GM18951 (cell line): ENCODE measurements around the gene JDP2.

Experiments used
- POLR2A ChIP-seq: IDR thresholded peaks from 4 replicates; pipeline ENCODE4 v1.6.1; 2011; ENCODE audit warnings: mild to moderate bottlenecking; ENCODE audit not compliant: insufficient read length, insufficient read depth; ENCODE audit errors: extremely low read depth
- in situ Hi-C: fragments of 300-500 bp; cut with MboI; formaldehyde crosslinking; loops from one replicate; pipeline ENCODE4 v1.12.0; 2022; ENCODE audit warnings: low sequenced_read_pairs, mixed read lengths, inconsistent platforms; ENCODE audit not compliant: unreplicated experiment

Gene JDP2

DNA sequence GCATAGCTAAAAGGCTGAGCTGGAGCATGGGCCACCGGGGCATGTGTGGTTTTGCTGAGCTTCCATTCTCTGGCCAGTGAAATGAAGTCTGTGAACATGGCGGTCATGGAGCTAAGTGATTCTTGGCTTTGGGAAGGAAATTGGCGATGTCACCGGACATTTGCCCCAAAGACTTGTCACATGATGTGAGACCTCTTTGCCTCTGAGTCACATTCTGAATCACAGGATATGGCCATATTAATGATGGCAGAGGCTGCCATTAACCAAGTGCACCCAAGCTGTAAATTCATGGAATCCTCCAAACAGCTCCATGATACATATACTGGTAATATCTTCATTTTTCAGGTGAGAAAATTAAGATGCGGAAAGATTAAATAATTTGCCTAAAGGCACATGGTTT lies 67.1 kb downstream of the JDP2 start:
- TF ChIP-seq POLR2A, result no peak
- in situ Hi-C loops, result loop anchor here (25.0 kb wide), 1 partner anchor 358 kb away; the partner anchor contains the start of gene NEK9

DNA sequence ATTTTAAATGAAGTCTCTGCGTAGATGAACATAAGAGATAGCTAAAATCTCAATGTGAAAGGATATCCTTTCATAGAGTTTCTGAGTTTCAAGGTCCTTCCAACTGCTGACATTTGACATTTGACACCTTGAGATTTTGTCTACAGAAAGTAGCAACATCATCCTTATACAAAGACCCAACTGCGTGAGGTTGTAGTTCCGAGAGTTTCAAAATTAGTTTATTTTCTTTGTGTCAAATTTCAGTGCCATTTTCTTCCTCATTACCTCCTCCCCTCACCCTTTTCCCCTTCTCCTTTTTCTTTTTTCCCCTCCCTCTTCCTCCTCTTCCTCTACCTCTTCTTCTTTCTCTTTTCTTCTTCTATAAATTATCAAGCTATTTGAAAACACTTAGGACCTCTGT lies 67.6 kb downstream of the JDP2 start:
- no peak for TF ChIP-seq POLR2A
- in situ Hi-C loops, result loop anchor here (25.0 kb wide), 1 partner anchor 358 kb away; the partner anchor contains the start of gene NEK9

DNA sequence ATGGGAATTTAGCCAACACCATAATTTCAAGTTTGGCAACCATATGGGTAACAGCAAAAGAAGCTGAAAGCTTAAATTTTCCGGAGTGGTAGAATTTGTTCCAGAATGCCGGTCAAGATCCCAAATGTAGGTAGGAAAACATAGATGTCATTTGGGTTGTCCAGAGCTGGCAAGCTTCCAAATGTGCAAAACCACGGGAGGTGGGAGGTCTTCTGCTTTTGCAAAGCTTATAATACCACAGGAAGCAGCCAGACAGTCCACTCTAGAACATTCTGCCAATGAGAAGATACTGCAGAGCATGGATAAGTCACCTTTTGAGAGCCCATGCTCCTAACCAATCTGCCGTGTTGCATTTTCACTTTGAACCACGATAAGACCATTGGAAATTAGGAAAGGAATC lies 68.1 kb downstream of the JDP2 start:
- TF ChIP-seq POLR2A, result no peak
- in situ Hi-C loops, result loop anchor here (25.0 kb wide), 1 partner anchor 359 kb away; the partner anchor contains the start of gene NEK9

GRCh38 chr14:75496755-75497154 lies 68.9 kb downstream of the JDP2 start:
- in situ Hi-C loops, result loop anchor here (25.0 kb wide), 1 partner anchor 359 kb away; the partner anchor contains the start of gene NEK9
- TF ChIP-seq POLR2A, result no peak

GRCh38 chr14:75497191-75497590 lies 69.4 kb downstream of the JDP2 start:
- in situ Hi-C loops, result loop anchor here (25.0 kb wide), 1 partner anchor 360 kb away; the partner anchor contains the start of gene NEK9
- TF ChIP-seq POLR2A, result no peak

- no peak for TF ChIP-seq POLR2A
- in situ Hi-C loops, result loop anchor here (25.0 kb wide), 1 partner anchor 360 kb away; the partner anchor contains the start of gene NEK9
Observed at GRCh38 chr14:75497701-75498100, 69.9 kb downstream of the JDP2 start.

DNA sequence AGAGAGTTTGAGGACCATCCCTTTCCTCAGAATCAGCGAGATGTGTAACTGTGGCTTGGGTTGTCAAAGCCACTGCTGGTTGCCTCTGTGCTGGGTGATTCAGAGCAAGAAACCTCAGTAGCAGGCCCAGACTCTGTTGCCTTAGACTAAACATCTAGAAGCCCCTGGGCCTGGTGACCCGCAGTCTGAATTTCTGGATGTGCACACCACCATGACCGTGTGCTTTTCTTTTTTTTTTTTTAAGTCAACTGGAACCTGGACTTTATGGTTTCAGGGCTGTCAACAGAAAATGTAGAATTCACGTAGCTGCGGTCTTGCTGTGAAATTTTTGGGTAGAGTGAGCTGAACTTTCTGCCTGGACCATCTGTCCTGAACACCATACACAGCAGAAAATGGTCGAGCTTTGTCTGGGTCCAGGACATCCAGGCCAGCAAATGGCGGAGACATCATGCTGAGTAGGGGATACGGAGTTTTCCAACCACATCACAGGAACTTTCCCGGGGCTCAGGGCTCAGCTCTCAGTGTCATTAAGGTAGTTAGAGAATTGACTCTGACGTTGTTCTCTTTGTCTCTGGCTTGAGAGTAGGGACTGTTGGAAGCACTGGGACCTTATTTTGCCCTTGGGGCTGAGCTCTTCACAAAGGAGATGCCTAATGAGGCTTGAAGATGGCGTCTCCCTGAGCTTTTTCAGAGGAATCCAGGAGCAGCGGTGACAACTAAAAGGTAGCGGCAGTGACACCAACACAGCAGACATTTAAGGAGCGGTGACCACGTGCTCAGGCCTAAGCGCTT lies 71.5 kb downstream of the JDP2 start:
- in situ Hi-C loops, result loop anchor here (25.0 kb wide), 1 partner anchor 362 kb away; the partner anchor contains the start of gene NEK9
- TF ChIP-seq POLR2A, result no peak

DNA sequence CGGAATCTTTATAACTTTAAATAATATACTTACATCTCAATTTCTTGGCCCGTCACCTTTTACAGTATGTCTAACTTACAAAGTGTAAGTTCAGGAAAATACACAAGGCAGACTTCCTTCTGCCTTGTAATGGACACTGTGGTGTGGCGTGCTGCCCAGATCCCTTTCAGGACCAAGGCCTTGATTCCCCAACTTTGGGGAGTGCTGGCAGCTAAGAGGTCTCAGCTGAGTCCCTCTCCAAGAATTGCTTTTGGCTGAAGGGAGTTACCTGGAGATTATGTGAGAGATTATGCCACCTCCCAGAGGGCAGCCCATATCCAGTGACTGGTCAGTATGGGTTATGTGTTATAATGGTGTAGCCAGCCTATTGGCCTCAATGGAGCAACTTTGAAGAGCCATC lies 73.3 kb downstream of the JDP2 start:
- TF ChIP-seq POLR2A, result no peak
- in situ Hi-C loops, result no loop called here

GRCh38 chr14:75504411-75504810 lies 76.6 kb downstream of the JDP2 start:
- TF ChIP-seq POLR2A, result no peak
- in situ Hi-C loops, result no loop called here

- in situ Hi-C loops, result no loop called here
- no peak for TF ChIP-seq POLR2A
Observed at GRCh38 chr14:75506930-75507329, 79.1 kb downstream of the JDP2 start.

DNA sequence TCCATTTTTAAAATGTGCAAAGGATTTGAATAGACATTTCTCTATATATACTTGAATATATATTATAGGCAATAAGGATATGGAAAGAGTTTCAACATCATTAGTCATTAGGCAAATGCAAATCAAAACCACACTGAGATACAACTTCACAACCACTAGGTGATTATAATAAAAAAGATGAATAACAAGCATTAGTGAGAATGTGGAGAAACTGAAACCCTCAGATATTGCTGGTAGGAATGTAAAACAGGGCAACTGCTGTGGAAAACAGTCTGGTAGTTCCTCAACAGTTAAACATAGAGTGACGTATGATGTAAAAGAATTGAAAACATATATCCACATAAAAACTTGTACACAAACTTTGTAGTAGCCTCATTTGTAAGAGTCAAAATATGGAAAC lies 82.7 kb downstream of the JDP2 start:
- TF ChIP-seq POLR2A, result no peak
- in situ Hi-C loops, result no loop called here

- in situ Hi-C loops, result no loop called here
- no peak for TF ChIP-seq POLR2A
Observed at GRCh38 chr14:75511201-75511600, 83.4 kb downstream of the JDP2 start.

GRCh38 chr14:75513911-75514672 lies 86.3 kb downstream of the JDP2 start:
- no peak for TF ChIP-seq POLR2A
- in situ Hi-C loops, result no loop called here
